ENCODE data around the gene NUAK1.

DNA sequence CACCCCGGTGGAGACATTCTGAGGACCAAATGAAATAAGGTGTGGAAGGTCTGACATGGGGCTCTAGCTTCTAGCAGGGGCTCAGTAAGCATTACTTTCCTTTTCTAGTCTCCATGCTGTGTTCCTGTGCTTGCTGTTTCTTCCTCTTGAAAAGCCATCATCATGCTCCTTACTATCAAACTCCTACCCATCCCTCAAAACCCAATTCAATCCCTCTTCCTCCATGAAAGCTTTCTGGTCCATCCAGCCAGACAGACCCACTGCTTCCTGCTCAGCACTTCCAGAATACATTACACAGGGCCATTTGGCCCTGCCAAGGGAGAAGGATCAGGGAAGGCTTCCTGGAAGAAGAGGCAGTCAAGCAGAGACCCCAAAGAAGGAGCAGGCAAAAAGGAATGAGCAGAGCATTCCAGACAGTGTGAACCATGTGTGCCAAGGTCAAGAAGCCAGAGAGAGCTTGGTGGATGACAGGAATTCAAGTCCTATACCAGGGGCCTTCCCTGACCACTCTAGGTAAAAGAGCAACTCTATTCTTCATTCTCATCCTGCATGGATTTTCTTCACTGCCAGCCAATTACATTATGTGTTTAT lies 59.5 kb downstream of the NUAK1 start:
- TF ChIP-seq, protein P1, sequence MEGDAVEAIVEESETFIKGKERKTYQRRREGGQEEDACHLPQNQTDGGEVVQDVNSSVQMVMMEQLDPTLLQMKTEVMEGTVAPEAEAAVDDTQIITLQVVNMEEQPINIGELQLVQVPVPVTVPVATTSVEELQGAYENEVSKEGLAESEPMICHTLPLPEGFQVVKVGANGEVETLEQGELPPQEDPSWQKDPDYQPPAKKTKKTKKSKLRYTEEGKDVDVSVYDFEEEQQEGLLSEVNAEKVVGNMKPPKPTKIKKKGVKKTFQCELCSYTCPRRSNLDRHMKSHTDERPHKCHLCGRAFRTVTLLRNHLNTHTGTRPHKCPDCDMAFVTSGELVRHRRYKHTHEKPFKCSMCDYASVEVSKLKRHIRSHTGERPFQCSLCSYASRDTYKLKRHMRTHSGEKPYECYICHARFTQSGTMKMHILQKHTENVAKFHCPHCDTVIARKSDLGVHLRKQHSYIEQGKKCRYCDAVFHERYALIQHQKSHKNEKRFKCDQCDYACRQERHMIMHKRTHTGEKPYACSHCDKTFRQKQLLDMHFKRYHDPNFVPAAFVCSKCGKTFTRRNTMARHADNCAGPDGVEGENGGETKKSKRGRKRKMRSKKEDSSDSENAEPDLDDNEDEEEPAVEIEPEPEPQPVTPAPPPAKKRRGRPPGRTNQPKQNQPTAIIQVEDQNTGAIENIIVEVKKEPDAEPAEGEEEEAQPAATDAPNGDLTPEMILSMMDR (IDR thresholded peaks at IDR 0.05 in 2 of 3, conservative IDR thresholded peaks at IDR 0.05 in 1 of 3; ENCODE audit: borderline replicate concordance in 1 of 3, insufficient read depth in 1 of 3, low read depth in 2 of 3, low read length in 2 of 3), result no peak
- TF ChIP-seq YY1 (IDR thresholded peaks at IDR 0.05; ENCODE audit: extremely low read depth, insufficient replicate concordance, low read depth, low read length) (no peak), EZH2phosphoT487 (IDR thresholded peaks at IDR 0.05; ENCODE audit: borderline replicate concordance) (no peak), POLR2A (IDR thresholded peaks at IDR 0.05; ENCODE audit: borderline replicate concordance, extremely low read depth, insufficient read depth, insufficient read length) (no peak), POLR2AphosphoS5 (IDR thresholded peaks at IDR 0.05; ENCODE audit: low read depth, low read length) (no peak), EZH2 (IDR thresholded peaks at IDR 0.05) (no peak), ZNF274 (IDR thresholded peaks at IDR 0.05; ENCODE audit: low read depth, low read length) (no peak), EGR1 (IDR thresholded peaks at IDR 0.05; ENCODE audit: low read depth) (no peak), CBX3 (IDR thresholded peaks at IDR 0.05; ENCODE audit: low read depth) (no peak)
- TF ChIP-seq, protein P2, sequence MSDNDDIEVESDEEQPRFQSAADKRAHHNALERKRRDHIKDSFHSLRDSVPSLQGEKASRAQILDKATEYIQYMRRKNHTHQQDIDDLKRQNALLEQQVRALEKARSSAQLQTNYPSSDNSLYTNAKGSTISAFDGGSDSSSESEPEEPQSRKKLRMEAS (IDR thresholded peaks at IDR 0.05), result no peak
- TF ChIP-seq, protein P3, sequence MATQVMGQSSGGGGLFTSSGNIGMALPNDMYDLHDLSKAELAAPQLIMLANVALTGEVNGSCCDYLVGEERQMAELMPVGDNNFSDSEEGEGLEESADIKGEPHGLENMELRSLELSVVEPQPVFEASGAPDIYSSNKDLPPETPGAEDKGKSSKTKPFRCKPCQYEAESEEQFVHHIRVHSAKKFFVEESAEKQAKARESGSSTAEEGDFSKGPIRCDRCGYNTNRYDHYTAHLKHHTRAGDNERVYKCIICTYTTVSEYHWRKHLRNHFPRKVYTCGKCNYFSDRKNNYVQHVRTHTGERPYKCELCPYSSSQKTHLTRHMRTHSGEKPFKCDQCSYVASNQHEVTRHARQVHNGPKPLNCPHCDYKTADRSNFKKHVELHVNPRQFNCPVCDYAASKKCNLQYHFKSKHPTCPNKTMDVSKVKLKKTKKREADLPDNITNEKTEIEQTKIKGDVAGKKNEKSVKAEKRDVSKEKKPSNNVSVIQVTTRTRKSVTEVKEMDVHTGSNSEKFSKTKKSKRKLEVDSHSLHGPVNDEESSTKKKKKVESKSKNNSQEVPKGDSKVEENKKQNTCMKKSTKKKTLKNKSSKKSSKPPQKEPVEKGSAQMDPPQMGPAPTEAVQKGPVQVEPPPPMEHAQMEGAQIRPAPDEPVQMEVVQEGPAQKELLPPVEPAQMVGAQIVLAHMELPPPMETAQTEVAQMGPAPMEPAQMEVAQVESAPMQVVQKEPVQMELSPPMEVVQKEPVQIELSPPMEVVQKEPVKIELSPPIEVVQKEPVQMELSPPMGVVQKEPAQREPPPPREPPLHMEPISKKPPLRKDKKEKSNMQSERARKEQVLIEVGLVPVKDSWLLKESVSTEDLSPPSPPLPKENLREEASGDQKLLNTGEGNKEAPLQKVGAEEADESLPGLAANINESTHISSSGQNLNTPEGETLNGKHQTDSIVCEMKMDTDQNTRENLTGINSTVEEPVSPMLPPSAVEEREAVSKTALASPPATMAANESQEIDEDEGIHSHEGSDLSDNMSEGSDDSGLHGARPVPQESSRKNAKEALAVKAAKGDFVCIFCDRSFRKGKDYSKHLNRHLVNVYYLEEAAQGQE (IDR thresholded peaks at IDR 0.05; ENCODE audit: low read depth), result no peak

Data from HCT116 (cell line).